HepG2 (cell line): ENCODE measurements around the gene GAS6. TPM values are rescaled to one million over a fixed set of nuclear protein-coding genes. Genes with fewer than 3 reads are reported as not detected.

Experiments
- ATAC-seq: fragments of 200-7000 bp; cut with Tn5 transposase; 3 replicates; pipeline ENCODE4 v1.9.1; 2020; ENCODE audit warnings: mild to moderate bottlenecking, moderate library complexity
- BruUV-seq: library from RNA; stranded (reverse); fragments of 400-500 nt; replicated peaks from 2 replicates; lab custom pipeline; 2021; lab: Mats Ljungman, UMichigan
- CTCF ChIA-PET: fragments of 300-600 bp; formaldehyde crosslinking; extraction: SDS; loops from one replicate; lab custom pipeline; 2021; ENCODE audit warnings: low total read pairs, inconsistent platforms, low intra/inter-chr PET ratio; lab: Yijun Ruan, JAX
- POLR2A ChIA-PET: fragments of 350-600 bp; sonication (Branson Sonifier 250); formaldehyde crosslinking; loops from one replicate; lab custom pipeline; 2020; ENCODE audit warnings: antibody characterized with exemption, inconsistent platforms; lab: Yijun Ruan, JAX
- DNase-seq: peaks from one replicate; pipeline ENCODE4 v3.0.0-alpha.2; 2015; ENCODE audit warnings: low spot score
- FAIRE-seq: peaks from 3 replicates; lab custom pipeline; 2011; peaks lifted over from hg19 to GRCh38; lab: Jason Lieb, UNC
- H2AFZ ChIP-seq: one replicate; pipeline ENCODE4 v1.6.1; 2011; ENCODE audit warnings: low read length, inconsistent platforms
- H3K27ac ChIP-seq: fragments of 300-600 bp; 3 replicates; pipeline ENCODE4 v1.8.0; 2011; ENCODE audit warnings: mixed run types, mild to moderate bottlenecking, mixed read lengths, low read length, inconsistent platforms; ENCODE audit not compliant: insufficient read depth; ENCODE audit errors: extremely low read length
- H3K27me3 ChIP-seq, 2 experiments: fragments of 200-600 bp in 1 of 2; 2 replicates in 1 of 2; 3 replicates in 1 of 2; pipeline versions ENCODE4 v1.6.0 to v1.8.0; 2011; ENCODE audit warnings: low read length in 2 of 2, mild to moderate bottlenecking in 2 of 2, moderate library complexity in 2 of 2, inconsistent platforms in 1 of 2; ENCODE audit not compliant: insufficient read depth in 2 of 2, control insufficient read depth in 1 of 2
- H3K36me3 ChIP-seq, 2 experiments: fragments of 200-600 bp in 1 of 2; replicated peaks in 1 of 2; 2 replicates in 1 of 2; 3 replicates in 1 of 2; pipeline versions ENCODE4 v1.5.1 to v1.8.0; 2011; ENCODE audit warnings: low read length in 2 of 2, inconsistent platforms in 1 of 2; ENCODE audit not compliant: insufficient read depth in 2 of 2, control insufficient read depth in 1 of 2
- H3K4me1 ChIP-seq: 2 replicates; pipeline ENCODE4 v1.5.1; 2012; ENCODE audit warnings: low read length, inconsistent platforms; ENCODE audit not compliant: insufficient read depth
- H3K4me2 ChIP-seq: 2 replicates; pipeline ENCODE4 v1.6.0; 2011; ENCODE audit warnings: low read depth, low read length, inconsistent platforms
- H3K4me3 ChIP-seq, 3 experiments: fragments of 200-600 bp in 1 of 3; sonication (generic), shearing (Covaris generic) in 1 of 3; replicated peaks in 1 of 3; 2 replicates each; pipeline ENCODE4 v1.5.1; 2011 to 2016; ENCODE audit warnings: low read length in 3 of 3, inconsistent platforms in 2 of 3, low read depth in 2 of 3, mild to moderate bottlenecking in 2 of 3, control low read depth in 1 of 3, mixed read lengths in 1 of 3; ENCODE audit not compliant: insufficient read depth in 1 of 3
- H3K79me2 ChIP-seq: one replicate; pipeline ENCODE4 v1.6.1; 2011; ENCODE audit warnings: low read length, inconsistent platforms; ENCODE audit not compliant: insufficient read depth
- H3K9ac ChIP-seq: 2 replicates; pipeline ENCODE4 v1.6.0; 2011; ENCODE audit warnings: mild to moderate bottlenecking, low read depth, low read length, inconsistent platforms; ENCODE audit not compliant: insufficient read depth
- H3K9me3 ChIP-seq: 2 replicates; pipeline ENCODE4 v1.5.1; 2012; ENCODE audit warnings: mild to moderate bottlenecking, low read length
- H4K20me1 ChIP-seq: 2 replicates; pipeline ENCODE4 v1.6.0; 2011; ENCODE audit warnings: inconsistent platforms, mild to moderate bottlenecking, low read length, moderate library complexity; ENCODE audit not compliant: insufficient read depth
- ARNT2 ChIP-seq: sonication (generic); formaldehyde crosslinking; IDR thresholded peaks from 2 replicates; pipeline ENCODE4 v1.8.0; 2022; ENCODE audit warnings: mild to moderate bottlenecking, low read depth, missing genetic modification reagents, moderate library complexity
- ISX ChIP-seq: sonication (generic); formaldehyde crosslinking; conservative IDR thresholded peaks from 2 replicates; pipeline ENCODE4 v1.5.0; 2020; ENCODE audit warnings: missing genetic modification reagents
- KLF9 ChIP-seq: IDR thresholded peaks from 2 replicates; pipeline ENCODE4 v1.6.1; 2016; ENCODE audit warnings: low read depth
- MIER2 ChIP-seq: IDR thresholded peaks from 2 replicates; pipeline ENCODE4 v1.6.1; 2016; ENCODE audit warnings: missing biosample characterization, missing genetic modification reagents
- NR2F1 ChIP-seq, 2 experiments: fragments of 450-650 bp in 1 of 2; formaldehyde crosslinking in 1 of 2; IDR thresholded peaks; 2 replicates each; pipeline versions ENCODE4 v1.5.0 to v1.6.1; 2016 to 2020; ENCODE audit warnings: mild to moderate bottlenecking in 1 of 2, missing compliant biosample characterization in 1 of 2, missing genetic modification reagents in 1 of 2, moderate library complexity in 1 of 2
- ZNF138 ChIP-seq: sonication (generic); formaldehyde crosslinking; IDR thresholded peaks from 2 replicates; pipeline ENCODE4 v1.5.0; 2020; ENCODE audit warnings: mild to moderate bottlenecking, low read depth, missing genetic modification reagents
- ZNF383 ChIP-seq: sonication (generic); formaldehyde crosslinking; IDR thresholded peaks from 2 replicates; pipeline ENCODE4 v1.4.0; 2020; ENCODE audit warnings: missing genetic modification reagents, mild to moderate bottlenecking, borderline replicate concordance
- ZNF446 ChIP-seq: sonication (generic); formaldehyde crosslinking; IDR thresholded peaks from 2 replicates; pipeline ENCODE4 v1.5.0; 2020; ENCODE audit warnings: mild to moderate bottlenecking, missing genetic modification reagents
- ZNF510 ChIP-seq: sonication (generic); formaldehyde crosslinking; IDR thresholded peaks from 2 replicates; pipeline ENCODE4 v1.4.0; 2020; ENCODE audit warnings: low read depth, mild to moderate bottlenecking, missing genetic modification reagents
- ZNF644 ChIP-seq: IDR thresholded peaks from 2 replicates; pipeline ENCODE4 v1.6.1; 2016; ENCODE audit warnings: low read depth
- ZNF747 ChIP-seq: sonication (generic); formaldehyde crosslinking; IDR thresholded peaks from 2 replicates; pipeline ENCODE4 v1.8.1; 2023; ENCODE audit warnings: missing genetic modification reagents, mild to moderate bottlenecking, borderline replicate concordance
- WGBS: methylation state at CpG from one replicate; pipeline ENCODE4 v1.1.6; 2017; ENCODE audit warnings: low lambda C conversion rate; 5-methylcytosine and 5-hydroxymethylcytosine counted together
- in situ Hi-C: cut with HindIII; loops from 2 replicates; pipeline ENCODE4 v1.10.0; 2017; ENCODE audit warnings: low pct_unique_long_range_greater_than_20kb; ENCODE audit not compliant: extremely low pct_ligation_motif_present
- intact Hi-C: fragments of 100-400 bp; cut with micrococcal nuclease; formaldehyde crosslinking; loops from one replicate; pipeline ENCODE4 v1.10.0; 2022; ENCODE audit not compliant: unreplicated experiment
- polyA plus RNA-seq, 8 experiments: library from polyadenylated mRNA; depleted of rRNA in 3 of 8; stranded (reverse) in 7 of 8; unstranded in 1 of 8; fragments of >200 nt; fragmentation: Illumina TruSeq in 4 of 8; extraction: Trizol in 4 of 8; gene quantifications; 2 replicates each; pipeline versions ENCODE4 v1.2.1 to v1.2.3, GENCODE V29; 2011 to 2016; ENCODE audit warnings: low read depth in 4 of 8, missing spikeins in 1 of 8, mixed read lengths in 1 of 8; ENCODE audit not compliant: insufficient read depth in 1 of 8
- total RNA-seq, 5 experiments: library from RNA; depleted of rRNA; stranded (reverse); fragments of >200 nt; fragmentation: Illumina TruSeq; extraction: Trizol; gene quantifications; 2 replicates each; pipeline ENCODE4 v1.2.3, GENCODE V29; 2016; ENCODE audit warnings: low read depth in 1 of 5
- TF ChIP-seq, protein P1 (sequence below): IDR thresholded peaks from 2 replicates; pipeline ENCODE4 v1.6.1; 2016
- TF ChIP-seq, protein P2 (sequence below): sonication (generic); formaldehyde crosslinking; IDR thresholded peaks from 2 replicates; pipeline ENCODE4 v1.8.0; 2022; ENCODE audit warnings: mild to moderate bottlenecking, missing genetic modification reagents, moderate library complexity
- TF ChIP-seq, protein P3 (sequence below): sonication (generic); formaldehyde crosslinking; IDR thresholded peaks from 2 replicates; pipeline ENCODE4 v1.8.0; 2022; ENCODE audit warnings: mild to moderate bottlenecking, missing genetic modification reagents
- TF ChIP-seq, protein P4 (sequence below): sonication (generic); formaldehyde crosslinking; IDR thresholded peaks from 2 replicates; pipeline ENCODE4 v1.5.0; 2020; ENCODE audit warnings: missing genetic modification reagents
- TF ChIP-seq, protein P5 (sequence below): sonication (generic); formaldehyde crosslinking; conservative IDR thresholded peaks from 2 replicates; pipeline ENCODE4 v1.5.0; 2020; ENCODE audit warnings: missing genetic modification reagents

GAS6 gene
- total and polyA plus RNA-seq, 2 of the 13 experiments (the other 11 are each of a cell fraction or from before 2014, with no cell fraction given) = 0.09 to 0.24 TPM

DNA sequence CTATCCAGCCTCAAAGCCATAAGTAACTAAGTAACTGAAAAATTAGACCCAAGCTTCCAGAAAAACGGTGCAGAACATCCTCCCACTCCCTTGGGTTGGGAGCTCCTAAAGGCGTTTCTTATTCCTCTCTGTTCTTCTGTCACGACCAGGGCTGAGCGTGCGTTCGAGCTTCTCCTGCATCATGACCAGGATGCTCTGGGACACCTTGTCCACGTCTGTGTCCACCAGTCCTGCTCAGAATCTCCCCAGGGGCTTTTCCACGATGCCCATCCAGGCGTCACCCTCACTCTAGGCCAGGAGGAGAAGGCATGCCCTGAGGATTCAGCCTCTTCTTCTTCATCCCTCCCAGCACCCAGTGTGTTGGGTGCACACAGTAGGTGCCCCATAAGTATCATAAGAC is 37.8 kb upstream of the GAS6 start:
- Histone ChIP-seq H4K20me1 (no peaks in the 10 kb centered on the region), H3K36me3 (no peaks in the 10 kb centered on the region), H3K4me1 (no peaks in the 10 kb centered on the region), H3K79me2 (no peaks in the 10 kb centered on the region), H3K9ac (no peak overlapping the region), H3K27me3 (peaks cover 4 to 41% of the 10 kb centered on the region in 2 experiments; a peak in 4 of 5 replicates), H3K9me3 (no peaks in the 10 kb centered on the region), H2AFZ (no peak overlapping the region), H3K4me2 (no peak overlapping the region), H3K27ac (no peak overlapping the region), H3K4me3 (no peak overlapping the region)
- ATAC-seq (no peak), FAIRE-seq (no peak), DNase-seq (no peak)
- intact Hi-C loops = no loop called here
- ChIA-PET POLR2A (no interaction called here), CTCF (no interaction called here)
- 26% methylated on average over 9 of the region's 9 CpGs for WGBS
- BruUV-seq = no TSS peak
- in situ Hi-C loops = loop anchor here (5.0 kb wide), 1 partner anchor 84 kb away; no protein-coding TSS in a partner anchor
- TF ChIP-seq ZNF446 (CRISPR knock-in tag) (no peak), MIER2 (CRISPR knock-in tag) (no peak), ARNT2 (CRISPR knock-in tag) (no peak), NR2F1 (CRISPR knock-in tag; IDR thresholded peaks at IDR 0.05) (no peak), ZNF644 (CRISPR knock-in tag) (no peak), ZNF383 (CRISPR knock-in tag) (no peak), ZNF510 (CRISPR knock-in tag) (no peak), ZNF747 (CRISPR knock-in tag) (no peak), KLF9 (CRISPR knock-in tag) (no peak), ISX (CRISPR knock-in tag) (no peak), ZNF138 (no peak)
- TF ChIP-seq, protein P1, sequence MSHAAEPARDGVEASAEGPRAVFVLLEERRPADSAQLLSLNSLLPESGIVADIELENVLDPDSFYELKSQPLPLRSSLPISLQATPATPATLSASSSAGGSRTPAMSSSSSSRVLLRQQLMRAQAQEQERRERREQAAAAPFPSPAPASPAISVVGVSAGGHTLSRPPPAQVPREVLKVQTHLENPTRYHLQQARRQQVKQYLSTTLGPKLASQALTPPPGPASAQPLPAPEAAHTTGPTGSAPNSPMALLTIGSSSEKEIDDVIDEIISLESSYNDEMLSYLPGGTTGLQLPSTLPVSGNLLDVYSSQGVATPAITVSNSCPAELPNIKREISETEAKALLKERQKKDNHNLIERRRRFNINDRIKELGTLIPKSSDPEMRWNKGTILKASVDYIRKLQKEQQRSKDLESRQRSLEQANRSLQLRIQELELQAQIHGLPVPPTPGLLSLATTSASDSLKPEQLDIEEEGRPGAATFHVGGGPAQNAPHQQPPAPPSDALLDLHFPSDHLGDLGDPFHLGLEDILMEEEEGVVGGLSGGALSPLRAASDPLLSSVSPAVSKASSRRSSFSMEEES (CRISPR knock-in tag) = no peak
- TF ChIP-seq, protein P2, sequence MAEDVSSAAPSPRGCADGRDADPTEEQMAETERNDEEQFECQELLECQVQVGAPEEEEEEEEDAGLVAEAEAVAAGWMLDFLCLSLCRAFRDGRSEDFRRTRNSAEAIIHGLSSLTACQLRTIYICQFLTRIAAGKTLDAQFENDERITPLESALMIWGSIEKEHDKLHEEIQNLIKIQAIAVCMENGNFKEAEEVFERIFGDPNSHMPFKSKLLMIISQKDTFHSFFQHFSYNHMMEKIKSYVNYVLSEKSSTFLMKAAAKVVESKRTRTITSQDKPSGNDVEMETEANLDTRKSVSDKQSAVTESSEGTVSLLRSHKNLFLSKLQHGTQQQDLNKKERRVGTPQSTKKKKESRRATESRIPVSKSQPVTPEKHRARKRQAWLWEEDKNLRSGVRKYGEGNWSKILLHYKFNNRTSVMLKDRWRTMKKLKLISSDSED = no peak
- TF ChIP-seq, protein P3, sequence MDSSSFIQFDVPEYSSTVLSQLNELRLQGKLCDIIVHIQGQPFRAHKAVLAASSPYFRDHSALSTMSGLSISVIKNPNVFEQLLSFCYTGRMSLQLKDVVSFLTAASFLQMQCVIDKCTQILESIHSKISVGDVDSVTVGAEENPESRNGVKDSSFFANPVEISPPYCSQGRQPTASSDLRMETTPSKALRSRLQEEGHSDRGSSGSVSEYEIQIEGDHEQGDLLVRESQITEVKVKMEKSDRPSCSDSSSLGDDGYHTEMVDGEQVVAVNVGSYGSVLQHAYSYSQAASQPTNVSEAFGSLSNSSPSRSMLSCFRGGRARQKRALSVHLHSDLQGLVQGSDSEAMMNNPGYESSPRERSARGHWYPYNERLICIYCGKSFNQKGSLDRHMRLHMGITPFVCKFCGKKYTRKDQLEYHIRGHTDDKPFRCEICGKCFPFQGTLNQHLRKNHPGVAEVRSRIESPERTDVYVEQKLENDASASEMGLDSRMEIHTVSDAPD (CRISPR knock-in tag) = no peak
- TF ChIP-seq, protein P4, sequence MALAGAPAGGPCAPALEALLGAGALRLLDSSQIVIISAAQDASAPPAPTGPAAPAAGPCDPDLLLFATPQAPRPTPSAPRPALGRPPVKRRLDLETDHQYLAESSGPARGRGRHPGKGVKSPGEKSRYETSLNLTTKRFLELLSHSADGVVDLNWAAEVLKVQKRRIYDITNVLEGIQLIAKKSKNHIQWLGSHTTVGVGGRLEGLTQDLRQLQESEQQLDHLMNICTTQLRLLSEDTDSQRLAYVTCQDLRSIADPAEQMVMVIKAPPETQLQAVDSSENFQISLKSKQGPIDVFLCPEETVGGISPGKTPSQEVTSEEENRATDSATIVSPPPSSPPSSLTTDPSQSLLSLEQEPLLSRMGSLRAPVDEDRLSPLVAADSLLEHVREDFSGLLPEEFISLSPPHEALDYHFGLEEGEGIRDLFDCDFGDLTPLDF (CRISPR knock-in tag) = no peak
- TF ChIP-seq, protein P5, sequence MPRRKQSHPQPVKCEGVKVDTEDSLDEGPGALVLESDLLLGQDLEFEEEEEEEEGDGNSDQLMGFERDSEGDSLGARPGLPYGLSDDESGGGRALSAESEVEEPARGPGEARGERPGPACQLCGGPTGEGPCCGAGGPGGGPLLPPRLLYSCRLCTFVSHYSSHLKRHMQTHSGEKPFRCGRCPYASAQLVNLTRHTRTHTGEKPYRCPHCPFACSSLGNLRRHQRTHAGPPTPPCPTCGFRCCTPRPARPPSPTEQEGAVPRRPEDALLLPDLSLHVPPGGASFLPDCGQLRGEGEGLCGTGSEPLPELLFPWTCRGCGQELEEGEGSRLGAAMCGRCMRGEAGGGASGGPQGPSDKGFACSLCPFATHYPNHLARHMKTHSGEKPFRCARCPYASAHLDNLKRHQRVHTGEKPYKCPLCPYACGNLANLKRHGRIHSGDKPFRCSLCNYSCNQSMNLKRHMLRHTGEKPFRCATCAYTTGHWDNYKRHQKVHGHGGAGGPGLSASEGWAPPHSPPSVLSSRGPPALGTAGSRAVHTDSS (CRISPR knock-in tag) = no peak
